SK-N-SH treated with all-trans-retinoic acid at 6 μM for 48 hours (cell line): ENCODE data around the gene NPR1.

Experiments used
- ATAC-seq: fragments of 200-7000 bp; cut with Tn5 transposase; 3 replicates; pipeline ENCODE4 v1.9.1; 2020; ENCODE audit warnings: mild to moderate bottlenecking, moderate library complexity
- ARNTL ChIP-seq: fragments of 450-650 bp; formaldehyde crosslinking; IDR thresholded peaks from 2 replicates; pipeline ENCODE4 v1.5.0; 2020; ENCODE audit warnings: low read depth, mild to moderate bottlenecking, moderate library complexity, borderline replicate concordance
- BACH2 ChIP-seq: fragments of 250-450 bp; sonication (Bioruptor Pico); IDR thresholded peaks from 2 replicates; pipeline ENCODE4 v1.9.0; 2021; ENCODE audit warnings: mild to moderate bottlenecking, borderline replicate concordance
- ESRRG ChIP-seq: fragments of 250-450 bp; sonication (Bioruptor Pico); IDR thresholded peaks from 2 replicates; pipeline ENCODE4 v1.6.1; 2021; ENCODE audit warnings: mild to moderate bottlenecking
- GLIS3 ChIP-seq: fragments of 250-450 bp; sonication (Bioruptor Pico); IDR thresholded peaks from 2 replicates; pipeline ENCODE4 v1.5.0; 2020; ENCODE audit warnings: mild to moderate bottlenecking, moderate library complexity
- ISL1 ChIP-seq: fragments of 250-450 bp; sonication (Bioruptor Pico); IDR thresholded peaks from 2 replicates; pipeline ENCODE4 v2.1.2; 2022; ENCODE audit warnings: mild to moderate bottlenecking, moderate library complexity
- OSR1 ChIP-seq: fragments of 250-450 bp; sonication (Bioruptor Pico); IDR thresholded peaks from 2 replicates; pipeline ENCODE4 v1.8.0; 2022; ENCODE audit warnings: moderate library complexity, mild to moderate bottlenecking, inconsistent platforms
- PATZ1 ChIP-seq: fragments of 250-450 bp; sonication (Bioruptor Pico); IDR thresholded peaks from 2 replicates; pipeline ENCODE4 v1.8.0; 2020; ENCODE audit warnings: mild to moderate bottlenecking, moderate library complexity, borderline replicate concordance
- POU6F1 ChIP-seq: fragments of 250-450 bp; sonication (Bioruptor Pico); IDR thresholded peaks from 2 replicates; pipeline ENCODE4 v1.8.0; 2021; ENCODE audit warnings: low read depth, mild to moderate bottlenecking, moderate library complexity, borderline replicate concordance
- PPARA ChIP-seq: fragments of 250-450 bp; sonication (Bioruptor Pico); IDR thresholded peaks from 2 replicates; pipeline ENCODE4 v1.5.0; 2020; ENCODE audit warnings: mild to moderate bottlenecking, borderline replicate concordance
- RARB ChIP-seq: fragments of 250-450 bp; sonication (Bioruptor Pico); IDR thresholded peaks from 2 replicates; pipeline ENCODE4 v1.8.0; 2021; ENCODE audit warnings: mild to moderate bottlenecking, moderate library complexity
- TCF4 ChIP-seq: fragments of 250-450 bp; sonication (Bioruptor Pico); IDR thresholded peaks from 2 replicates; pipeline ENCODE4 v1.8.0; 2021; ENCODE audit warnings: mild to moderate bottlenecking, moderate library complexity, borderline replicate concordance
- TOX ChIP-seq: fragments of 250-450 bp; sonication (Bioruptor Pico); IDR thresholded peaks from 2 replicates; pipeline ENCODE4 v1.8.0; 2021; ENCODE audit warnings: mild to moderate bottlenecking, moderate library complexity, borderline replicate concordance
- ZC3H10 ChIP-seq: fragments of 250-450 bp; sonication (Bioruptor Pico); IDR thresholded peaks from 2 replicates; pipeline ENCODE4 v1.5.1; 2021; ENCODE audit warnings: mild to moderate bottlenecking, moderate library complexity
- ZFP30 ChIP-seq: fragments of 450-650 bp; formaldehyde crosslinking; IDR thresholded peaks from 2 replicates; pipeline ENCODE4 v1.5.0; 2022; ENCODE audit warnings: mild to moderate bottlenecking, moderate library complexity
- ZNF565 ChIP-seq: fragments of 450-650 bp; formaldehyde crosslinking; conservative IDR thresholded peaks from 2 replicates; pipeline ENCODE4 v1.5.0; 2020; ENCODE audit warnings: low read depth, mild to moderate bottlenecking, moderate library complexity
- ZNF70 ChIP-seq: fragments of 450-650 bp; formaldehyde crosslinking; IDR thresholded peaks from 2 replicates; pipeline ENCODE4 v1.5.0; 2020; ENCODE audit warnings: mild to moderate bottlenecking, moderate library complexity
- ZNF8 ChIP-seq: fragments of 450-650 bp; formaldehyde crosslinking; IDR thresholded peaks from 2 replicates; pipeline ENCODE4 v1.5.0; 2020; ENCODE audit warnings: mild to moderate bottlenecking, moderate library complexity
- TF ChIP-seq, protein P1 (sequence below): fragments of 250-450 bp; sonication (Bioruptor Pico); IDR thresholded peaks from 2 replicates; pipeline ENCODE4 v1.5.0; 2020; ENCODE audit warnings: mild to moderate bottlenecking, moderate library complexity

The NPR1 gene

GRCh38 chr1:153698923-153699714, 20.6 kb downstream of the NPR1 start (continued):
- TF ChIP-seq, protein P1, sequence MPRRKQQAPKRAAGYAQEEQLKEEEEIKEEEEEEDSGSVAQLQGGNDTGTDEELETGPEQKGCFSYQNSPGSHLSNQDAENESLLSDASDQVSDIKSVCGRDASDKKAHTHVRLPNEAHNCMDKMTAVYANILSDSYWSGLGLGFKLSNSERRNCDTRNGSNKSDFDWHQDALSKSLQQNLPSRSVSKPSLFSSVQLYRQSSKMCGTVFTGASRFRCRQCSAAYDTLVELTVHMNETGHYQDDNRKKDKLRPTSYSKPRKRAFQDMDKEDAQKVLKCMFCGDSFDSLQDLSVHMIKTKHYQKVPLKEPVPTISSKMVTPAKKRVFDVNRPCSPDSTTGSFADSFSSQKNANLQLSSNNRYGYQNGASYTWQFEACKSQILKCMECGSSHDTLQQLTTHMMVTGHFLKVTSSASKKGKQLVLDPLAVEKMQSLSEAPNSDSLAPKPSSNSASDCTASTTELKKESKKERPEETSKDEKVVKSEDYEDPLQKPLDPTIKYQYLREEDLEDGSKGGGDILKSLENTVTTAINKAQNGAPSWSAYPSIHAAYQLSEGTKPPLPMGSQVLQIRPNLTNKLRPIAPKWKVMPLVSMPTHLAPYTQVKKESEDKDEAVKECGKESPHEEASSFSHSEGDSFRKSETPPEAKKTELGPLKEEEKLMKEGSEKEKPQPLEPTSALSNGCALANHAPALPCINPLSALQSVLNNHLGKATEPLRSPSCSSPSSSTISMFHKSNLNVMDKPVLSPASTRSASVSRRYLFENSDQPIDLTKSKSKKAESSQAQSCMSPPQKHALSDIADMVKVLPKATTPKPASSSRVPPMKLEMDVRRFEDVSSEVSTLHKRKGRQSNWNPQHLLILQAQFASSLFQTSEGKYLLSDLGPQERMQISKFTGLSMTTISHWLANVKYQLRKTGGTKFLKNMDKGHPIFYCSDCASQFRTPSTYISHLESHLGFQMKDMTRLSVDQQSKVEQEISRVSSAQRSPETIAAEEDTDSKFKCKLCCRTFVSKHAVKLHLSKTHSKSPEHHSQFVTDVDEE (CRISPR knock-in tag) = no peak
- no peak for TF ChIP-seq POU6F1 (CRISPR knock-in tag)

GRCh38 chr1:153699768-153700167, 21.3 kb downstream of the NPR1 start:
- ATAC-seq = no peak
- TF ChIP-seq, protein P1 (CRISPR knock-in tag) = no peak
- TF ChIP-seq ESRRG (CRISPR knock-in tag) (no peak), OSR1 (CRISPR knock-in tag) (no peak), GLIS3 (no peak), ARNTL (no peak), ZFP30 (CRISPR knock-in tag) (no peak), ZNF70 (no peak), ISL1 (CRISPR knock-in tag) (no peak), RARB (CRISPR knock-in tag) (no peak), BACH2 (CRISPR knock-in tag) (no peak), POU6F1 (CRISPR knock-in tag) (no peak), ZC3H10 (CRISPR knock-in tag) (no peak), ZNF8 (CRISPR knock-in tag) (no peak), TCF4 (CRISPR knock-in tag) (no peak), PATZ1 (CRISPR knock-in tag) (no peak), PPARA (CRISPR knock-in tag) (no peak), TOX (no peak), ZNF565 (CRISPR knock-in tag) (no peak)

GRCh38 chr1:153705484-153705883, 27.0 kb downstream of the NPR1 start:
- TF ChIP-seq, protein P1 (CRISPR knock-in tag) = no peak
- ATAC-seq = no peak
